CD4-positive, alpha-beta T cell treated with Interleukin-4 for 1 hour (primary cell): Measurements from ENCODE around the gene LPIN3.
"Not testable (repeated sequence)": the region's sequence is repeated elsewhere in the genome, so short reads cannot be mapped to it uniquely, and the experiment has no call there.

Experiments used
- DNase-seq, 2 donors: peaks; one replicate each; pipeline ENCODE4 v3.0.0-alpha.2; 2020 to 2022

LPIN3 gene, protein sequence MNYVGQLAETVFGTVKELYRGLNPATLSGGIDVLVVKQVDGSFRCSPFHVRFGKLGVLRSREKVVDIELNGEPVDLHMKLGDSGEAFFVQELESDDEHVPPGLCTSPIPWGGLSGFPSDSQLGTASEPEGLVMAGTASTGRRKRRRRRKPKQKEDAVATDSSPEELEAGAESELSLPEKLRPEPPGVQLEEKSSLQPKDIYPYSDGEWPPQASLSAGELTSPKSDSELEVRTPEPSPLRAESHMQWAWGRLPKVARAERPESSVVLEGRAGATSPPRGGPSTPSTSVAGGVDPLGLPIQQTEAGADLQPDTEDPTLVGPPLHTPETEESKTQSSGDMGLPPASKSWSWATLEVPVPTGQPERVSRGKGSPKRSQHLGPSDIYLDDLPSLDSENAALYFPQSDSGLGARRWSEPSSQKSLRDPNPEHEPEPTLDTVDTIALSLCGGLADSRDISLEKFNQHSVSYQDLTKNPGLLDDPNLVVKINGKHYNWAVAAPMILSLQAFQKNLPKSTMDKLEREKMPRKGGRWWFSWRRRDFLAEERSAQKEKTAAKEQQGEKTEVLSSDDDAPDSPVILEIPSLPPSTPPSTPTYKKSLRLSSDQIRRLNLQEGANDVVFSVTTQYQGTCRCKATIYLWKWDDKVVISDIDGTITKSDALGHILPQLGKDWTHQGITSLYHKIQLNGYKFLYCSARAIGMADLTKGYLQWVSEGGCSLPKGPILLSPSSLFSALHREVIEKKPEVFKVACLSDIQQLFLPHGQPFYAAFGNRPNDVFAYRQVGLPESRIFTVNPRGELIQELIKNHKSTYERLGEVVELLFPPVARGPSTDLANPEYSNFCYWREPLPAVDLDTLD

GRCh38 chr20:41340327-41341055 is at the start of gene LPIN3:
Gene LPIN3 (plus strand): TSS chr20:41340821. CDS start chr20:41345804, 4,983 bp downstream.
- DNase-seq, result peak; percentile 51 to 64

- DNase-seq, result no peak
Measured at GRCh38 chr20:41293269-41294037, 47.2 kb upstream of the LPIN3 start.

- no peak for DNase-seq
Measured at GRCh38 chr20:41299899-41300298, 40.7 kb upstream of the LPIN3 start.

DNA sequence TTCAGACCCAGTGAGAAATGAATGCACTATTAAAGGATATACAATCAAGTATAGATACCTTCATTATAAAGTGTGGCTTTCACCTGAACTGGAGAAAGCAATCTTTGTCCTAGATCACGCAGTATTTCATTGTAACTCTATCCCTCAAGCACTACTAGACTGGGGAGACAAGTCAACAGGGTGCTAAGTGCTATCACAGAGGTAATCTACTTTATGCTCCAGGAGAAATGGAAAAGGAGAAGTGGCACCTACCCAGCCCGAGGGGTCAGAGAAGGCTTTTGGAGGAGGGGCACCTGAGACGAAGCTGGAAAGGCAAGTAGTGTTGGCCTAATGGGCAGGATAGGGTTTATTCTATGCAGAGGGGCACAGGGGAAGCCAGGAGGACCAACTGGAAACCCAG is 40.2 kb upstream of the LPIN3 start:
- no peak for DNase-seq

DNA sequence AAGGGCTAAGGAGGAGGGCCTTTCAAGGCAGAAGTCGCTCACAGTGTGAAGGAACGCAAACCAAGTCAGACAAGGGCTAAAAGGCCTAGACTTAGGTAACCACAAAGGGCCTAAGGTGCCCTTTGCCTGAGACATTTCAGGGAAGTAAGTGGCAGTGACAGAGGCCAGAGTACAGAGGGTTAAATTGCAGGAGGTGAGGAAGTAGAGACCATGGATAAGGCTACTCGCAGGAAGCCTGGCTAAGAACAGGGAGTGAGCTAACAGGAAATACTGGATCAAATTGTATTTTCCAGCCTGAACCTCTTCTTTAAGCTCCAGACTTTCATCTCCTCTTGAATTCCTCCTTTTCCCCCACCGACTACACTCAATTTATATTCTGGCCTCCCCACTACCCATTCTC is 39.7 kb upstream of the LPIN3 start:
- no peak for DNase-seq

DNA sequence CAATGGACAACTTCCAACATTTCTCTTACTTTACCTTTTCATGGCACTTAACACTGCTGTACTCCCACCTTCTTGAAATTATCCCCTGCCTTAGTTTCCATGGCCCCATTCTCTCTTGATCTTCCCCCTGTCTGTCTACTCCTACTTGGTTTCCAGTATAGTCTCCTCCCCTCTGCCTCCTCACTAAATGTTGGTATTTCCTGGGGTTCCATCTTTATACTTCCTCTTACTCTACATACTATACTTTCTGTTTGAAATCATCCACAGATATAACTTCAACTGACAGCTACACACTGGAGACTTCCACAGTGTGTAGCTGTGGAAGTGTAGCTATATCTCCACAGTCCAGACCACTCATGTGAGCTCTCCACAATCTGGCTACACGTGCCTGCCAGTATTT is 36.6 kb upstream of the LPIN3 start:
- no peak for DNase-seq

DNA sequence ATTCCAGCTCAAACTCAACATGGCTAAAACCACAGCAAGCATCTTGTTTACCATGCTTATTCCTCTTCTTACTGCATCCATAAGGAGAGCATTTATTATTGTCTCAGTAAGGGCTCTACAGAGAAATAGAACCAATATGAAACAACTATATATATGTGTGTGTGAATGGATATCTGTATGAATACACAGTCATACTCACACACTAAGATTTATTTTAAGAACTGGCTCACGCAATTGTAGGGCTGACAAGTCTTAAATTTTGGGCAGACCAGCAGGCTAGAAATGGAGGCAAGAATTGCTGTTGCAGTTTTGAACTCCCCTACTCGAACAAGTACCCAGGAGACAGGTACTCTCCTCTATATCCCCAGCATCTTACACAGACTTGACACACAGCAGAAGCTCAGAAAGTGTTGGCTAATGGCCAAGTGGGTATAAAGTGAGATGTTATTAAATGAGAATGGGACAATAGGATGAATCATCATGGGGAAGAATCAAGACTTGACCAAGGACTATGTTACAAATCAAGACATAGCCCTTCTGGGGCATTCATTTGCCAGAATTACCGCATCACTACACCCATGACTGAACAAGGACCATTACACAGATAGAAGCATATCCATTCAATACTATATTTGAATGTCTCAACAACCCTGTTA is 36.1 kb upstream of the LPIN3 start:
- DNase-seq, result no peak

- DNase-seq, result no peak
Measured at GRCh38 chr20:41306061-41306727, 34.4 kb upstream of the LPIN3 start.

DNA sequence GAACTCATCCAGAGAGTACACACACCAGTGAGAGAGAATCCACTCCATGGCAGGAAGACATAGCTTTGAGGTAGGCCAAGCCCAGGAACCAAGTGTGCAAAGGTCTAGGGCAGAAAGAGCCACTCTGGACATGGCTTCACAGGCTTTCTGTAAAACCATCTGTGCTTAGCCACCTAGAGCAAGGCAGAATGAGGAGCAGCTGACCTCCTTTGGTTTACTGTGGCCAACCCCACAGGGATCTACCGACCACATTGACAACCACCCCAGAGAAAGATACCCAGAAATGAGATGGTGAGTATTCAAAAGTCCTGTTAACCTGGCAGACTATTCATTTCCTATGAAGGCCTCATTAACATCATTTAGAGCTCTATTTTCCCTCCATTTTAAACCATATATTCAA is 33.6 kb upstream of the LPIN3 start:
- DNase-seq, result no peak

DNA sequence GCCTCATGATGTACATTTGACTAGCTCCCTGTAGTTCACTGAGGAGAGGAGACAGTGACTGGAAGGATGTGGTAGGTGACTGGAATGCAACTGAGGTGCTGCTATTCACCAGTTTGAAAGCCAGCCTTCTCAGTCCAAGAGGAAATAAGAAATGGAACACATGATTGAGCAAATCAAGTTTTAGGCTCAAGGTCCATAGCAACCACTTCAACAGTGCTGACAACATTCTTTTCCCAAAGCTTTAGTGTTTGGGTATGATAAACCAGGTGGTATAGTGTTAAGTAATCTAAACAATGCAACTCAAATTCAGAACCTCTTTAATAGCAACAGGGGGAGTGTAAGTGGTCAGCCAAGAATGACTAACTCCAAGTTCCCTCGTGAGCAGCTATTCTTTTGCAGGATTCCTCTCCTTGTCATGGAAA is 32.3 kb upstream of the LPIN3 start:
- DNase-seq, result no peak

DNA sequence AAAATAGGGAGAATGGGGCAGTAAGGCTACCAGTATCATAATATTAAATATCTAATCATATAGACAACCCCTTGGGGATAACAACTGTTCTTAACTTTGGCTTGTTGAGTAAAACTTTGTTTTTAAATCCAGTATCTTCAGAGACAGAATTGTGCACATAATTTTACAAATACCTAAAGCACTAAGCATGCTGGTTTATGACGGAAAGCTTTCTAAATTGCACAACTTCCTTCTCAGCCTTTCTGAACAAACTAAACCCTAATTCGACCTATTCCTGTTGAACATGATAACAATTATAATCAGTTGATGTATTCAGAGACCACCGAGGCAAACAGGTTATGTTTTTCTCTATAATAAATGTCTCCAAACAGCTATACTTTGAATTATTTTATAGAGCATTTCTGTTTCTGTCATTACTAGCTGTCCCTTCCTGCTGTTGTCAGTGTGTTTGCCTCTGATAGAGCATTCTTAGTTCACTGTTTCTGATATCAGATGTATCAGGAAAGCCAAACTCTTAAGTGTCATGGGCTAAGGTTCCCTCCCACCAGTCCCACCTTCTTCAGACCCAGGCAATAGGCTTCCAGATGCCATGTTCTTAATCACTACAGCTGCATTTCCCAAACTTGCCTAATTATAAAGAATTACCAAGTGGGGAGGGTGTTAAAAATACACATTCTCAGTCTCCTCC is 31.8 kb upstream of the LPIN3 start:
- DNase-seq, result no peak

DNA sequence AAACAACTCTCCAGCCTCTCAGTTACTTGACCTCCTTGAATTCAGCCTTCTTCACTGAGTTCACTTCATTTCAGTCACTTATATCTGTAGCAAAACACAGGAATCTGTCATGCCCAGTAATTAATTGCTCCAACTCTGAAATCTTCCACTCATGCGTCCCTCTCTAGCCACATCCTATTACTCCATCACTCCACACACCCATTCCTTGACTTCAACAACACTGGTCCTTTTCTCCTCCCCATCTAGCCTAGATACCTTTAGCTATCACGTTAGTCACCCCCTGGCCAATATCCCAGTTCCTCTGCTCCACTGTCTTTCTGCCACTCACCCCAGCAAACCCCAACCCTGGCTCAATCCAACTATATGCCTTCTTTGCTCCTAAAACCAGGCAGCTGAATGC is 30.8 kb upstream of the LPIN3 start:
- no peak for DNase-seq

DNA sequence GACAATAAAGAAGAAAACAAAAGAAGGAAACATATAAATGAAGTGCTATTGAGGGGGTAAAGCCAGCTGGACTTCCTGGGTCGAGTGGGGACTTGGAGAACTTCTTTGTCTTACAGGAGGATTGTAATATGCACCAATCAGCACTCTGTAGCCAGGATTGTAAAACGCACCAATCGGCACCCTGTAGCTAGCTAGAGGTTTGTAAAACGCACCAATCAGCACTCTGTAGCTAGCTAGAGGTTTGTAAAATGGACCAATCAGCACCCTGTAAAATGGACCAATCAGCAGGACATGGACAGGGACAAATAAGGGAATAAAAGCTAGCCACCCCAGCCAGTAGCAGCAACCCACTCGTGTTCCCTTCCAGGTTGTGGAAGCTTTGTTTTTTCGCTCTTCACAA is 28.6 kb upstream of the LPIN3 start:
- DNase-seq, result not testable (repeated sequence)

GRCh38 chr20:41314386-41314785 is 26.2 kb upstream of the LPIN3 start:
- no peak for DNase-seq

GRCh38 chr20:41316051-41316450 is 24.6 kb upstream of the LPIN3 start:
- DNase-seq, result no peak

- DNase-seq, result peak; percentile 75 to 82
Measured at GRCh38 chr20:41316602-41317545, 23.7 kb upstream of the LPIN3 start.

- peak; percentile 96 to 97 for DNase-seq
Measured at GRCh38 chr20:41317546-41318270, 22.9 kb upstream of the LPIN3 start, which contains the start of gene ZHX3. Gene ZHX3 (minus strand): TSS chr20:41317731. CDS start chr20:41204916, 112,815 bp downstream.

DNA sequence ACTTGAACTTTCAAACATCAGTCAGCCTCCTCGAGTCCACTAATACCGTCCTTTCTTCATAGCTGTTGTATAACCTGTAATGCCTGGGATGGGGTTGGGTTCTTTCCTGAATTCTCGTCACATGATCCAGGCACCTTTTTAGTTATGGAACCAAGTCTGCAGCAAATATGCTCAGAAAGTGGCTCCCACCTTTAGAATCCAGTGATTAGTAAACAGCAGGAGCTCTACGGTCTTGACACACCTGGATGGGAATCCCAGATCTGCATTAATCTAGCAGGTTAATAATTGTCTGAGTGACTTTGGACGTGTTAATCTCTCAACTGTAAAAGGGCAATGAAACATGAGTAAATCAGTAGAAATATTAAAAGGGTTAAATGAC is 22.4 kb upstream of the LPIN3 start:
- DNase-seq, result no peak

- DNase-seq, result no peak
Measured at GRCh38 chr20:41320441-41320840, 20.2 kb upstream of the LPIN3 start.
